HG03571 (cell line): Measurements from ENCODE around the gene RAI2.

Experiments used
- ATAC-seq: cut with Tn5 transposase; IDR thresholded peaks from one replicate; pipeline ENCODE4 v1.9.1; 2021; ENCODE audit not compliant: unreplicated experiment

RAI2 gene

GRCh38 chrX:17860811-17861488, at the start of gene RAI2:
Gene RAI2, minus strand, starts transcription at chrX:17861298. Its CDS starts 59,288 bp downstream, at chrX:17802010.
- no peak for ATAC-seq

GRCh38 chrX:17888421-17888820, 27.3 kb upstream of the RAI2 start:
- ATAC-seq: no peak

GRCh38 chrX:17882680-17883079, 21.6 kb upstream of the RAI2 start:
- no peak for ATAC-seq

- no peak for ATAC-seq
Observed at GRCh38 chrX:17878028-17878670, 17.1 kb upstream of the RAI2 start.

- no peak for ATAC-seq
Observed at GRCh38 chrX:17876135-17876534, 15.0 kb upstream of the RAI2 start.

- no peak for ATAC-seq
Observed at GRCh38 chrX:17869580-17869979, 8.5 kb upstream of the RAI2 start.

- no peak for ATAC-seq
Observed at GRCh38 chrX:17861489-17862011, 452 bp upstream of the RAI2 start.

GRCh38 chrX:17860179-17860780, 818 bp downstream of the RAI2 start:
- ATAC-seq: no peak

GRCh38 chrX:17859609-17860178, 1.4 kb downstream of the RAI2 start:
- no peak for ATAC-seq

GRCh38 chrX:17854531-17854930, 6.6 kb downstream of the RAI2 start:
- ATAC-seq: no peak

- ATAC-seq: no peak
Observed at GRCh38 chrX:17854069-17854468, 7.0 kb downstream of the RAI2 start.

GRCh38 chrX:17851874-17852273, 9.2 kb downstream of the RAI2 start:
- no peak for ATAC-seq

- ATAC-seq: no peak
Observed at GRCh38 chrX:17848545-17849265, 12.4 kb downstream of the RAI2 start.

GRCh38 chrX:17846045-17846444, 15.1 kb downstream of the RAI2 start:
- ATAC-seq: no peak

GRCh38 chrX:17844236-17844635, 16.9 kb downstream of the RAI2 start:
- no peak for ATAC-seq

- no peak for ATAC-seq
Observed at GRCh38 chrX:17842769-17843525, 18.2 kb downstream of the RAI2 start.

- ATAC-seq: no peak
Observed at GRCh38 chrX:17839269-17839668, 21.8 kb downstream of the RAI2 start.

GRCh38 chrX:17836830-17837229, 24.3 kb downstream of the RAI2 start:
- ATAC-seq: no peak

- no peak for ATAC-seq
Observed at GRCh38 chrX:17833954-17834353, 27.1 kb downstream of the RAI2 start.

GRCh38 chrX:17831255-17831654, 29.8 kb downstream of the RAI2 start:
- no peak for ATAC-seq
